GM19397 (cell line): Measurements from ENCODE around the gene CPNE5.
"Not testable (repeated sequence)": the region's sequence is repeated elsewhere in the genome, so short reads cannot be mapped to it uniquely, and the experiment has no call there.

ENCODE experiments used
- ATAC-seq: cut with Tn5 transposase; IDR thresholded peaks from one replicate; pipeline ENCODE4 v1.9.1; 2021; ENCODE audit warnings: mild to moderate bottlenecking, moderate library complexity; ENCODE audit not compliant: unreplicated experiment

CPNE5 gene

GRCh38 chr6:36817847-36818246 is 21.4 kb downstream of the CPNE5 start:
- no peak for ATAC-seq

DNA sequence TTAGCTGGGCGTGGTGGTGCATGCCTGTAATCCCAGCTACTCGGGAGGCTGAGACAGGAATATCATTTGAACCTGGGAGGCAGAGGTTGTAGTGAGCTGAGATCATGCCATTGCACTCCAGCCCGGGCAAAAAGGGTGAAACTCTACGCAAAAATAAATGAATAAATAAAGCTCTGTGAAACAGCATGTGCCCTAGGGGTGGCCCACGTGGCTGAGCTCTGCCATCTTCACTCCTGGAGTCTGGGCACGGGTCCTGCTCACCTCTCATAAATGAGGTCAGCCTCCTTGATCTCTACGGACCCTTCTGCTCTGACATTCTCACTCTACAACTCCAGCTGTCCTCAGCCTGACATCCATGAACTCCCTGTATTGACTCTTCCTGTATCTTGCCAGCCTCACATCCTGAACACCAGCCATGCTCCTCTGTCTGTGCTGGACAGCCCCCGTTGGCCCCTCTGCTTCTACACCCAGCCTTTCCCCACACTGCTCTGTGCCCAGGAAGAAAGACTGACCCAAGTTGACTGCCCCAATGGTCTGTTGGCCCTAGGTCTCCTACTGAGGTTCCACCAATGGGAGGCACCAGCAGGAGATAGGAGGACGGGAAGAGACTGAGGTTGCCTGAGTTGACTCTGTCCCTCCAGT is 21.9 kb downstream of the CPNE5 start:
- no peak for ATAC-seq

GRCh38 chr6:36815962-36816735 is 23.1 kb downstream of the CPNE5 start:
- ATAC-seq: no peak

- no peak for ATAC-seq
These were observed 25.0 kb downstream of the CPNE5 start for GRCh38 chr6:36814249-36814648.

DNA sequence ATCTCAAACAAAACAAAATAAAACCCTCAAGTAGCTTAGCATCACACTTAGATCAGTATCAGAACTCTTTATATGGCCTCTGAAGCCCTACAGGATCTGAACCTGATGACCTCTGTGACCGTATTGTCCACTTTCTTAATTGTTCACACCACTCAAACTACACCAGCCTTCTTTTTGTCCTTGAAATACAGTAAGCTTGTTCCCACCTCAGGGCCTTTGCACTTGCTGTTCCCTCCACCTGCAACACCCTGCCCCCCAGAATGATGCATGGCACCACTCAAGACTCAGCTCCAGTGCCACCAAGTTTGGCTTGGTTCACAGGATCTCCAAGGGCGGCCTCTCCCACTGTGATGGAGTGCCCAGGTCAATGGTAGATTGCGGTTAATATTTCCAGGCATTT is 25.7 kb downstream of the CPNE5 start:
- ATAC-seq: no peak

DNA sequence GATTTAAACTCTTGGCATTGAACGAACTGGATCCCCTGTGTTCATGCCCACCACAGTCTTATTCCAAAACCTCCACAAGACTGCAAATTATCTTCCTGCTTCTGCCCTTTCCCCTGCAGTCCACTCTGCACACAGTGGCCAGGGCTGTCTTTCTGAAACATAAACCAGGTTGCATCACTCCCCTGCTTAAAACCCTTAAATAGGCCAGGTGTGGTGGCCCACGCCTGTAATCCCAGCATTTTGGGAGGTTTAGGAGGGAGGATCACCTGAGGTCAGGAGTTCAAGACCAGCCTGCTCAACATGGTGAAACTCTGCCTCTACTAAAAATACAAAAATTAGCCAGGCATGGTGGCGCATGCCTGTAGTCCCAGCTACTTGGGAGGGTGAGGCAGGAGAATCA is 26.2 kb downstream of the CPNE5 start:
- not testable (repeated sequence) for ATAC-seq

DNA sequence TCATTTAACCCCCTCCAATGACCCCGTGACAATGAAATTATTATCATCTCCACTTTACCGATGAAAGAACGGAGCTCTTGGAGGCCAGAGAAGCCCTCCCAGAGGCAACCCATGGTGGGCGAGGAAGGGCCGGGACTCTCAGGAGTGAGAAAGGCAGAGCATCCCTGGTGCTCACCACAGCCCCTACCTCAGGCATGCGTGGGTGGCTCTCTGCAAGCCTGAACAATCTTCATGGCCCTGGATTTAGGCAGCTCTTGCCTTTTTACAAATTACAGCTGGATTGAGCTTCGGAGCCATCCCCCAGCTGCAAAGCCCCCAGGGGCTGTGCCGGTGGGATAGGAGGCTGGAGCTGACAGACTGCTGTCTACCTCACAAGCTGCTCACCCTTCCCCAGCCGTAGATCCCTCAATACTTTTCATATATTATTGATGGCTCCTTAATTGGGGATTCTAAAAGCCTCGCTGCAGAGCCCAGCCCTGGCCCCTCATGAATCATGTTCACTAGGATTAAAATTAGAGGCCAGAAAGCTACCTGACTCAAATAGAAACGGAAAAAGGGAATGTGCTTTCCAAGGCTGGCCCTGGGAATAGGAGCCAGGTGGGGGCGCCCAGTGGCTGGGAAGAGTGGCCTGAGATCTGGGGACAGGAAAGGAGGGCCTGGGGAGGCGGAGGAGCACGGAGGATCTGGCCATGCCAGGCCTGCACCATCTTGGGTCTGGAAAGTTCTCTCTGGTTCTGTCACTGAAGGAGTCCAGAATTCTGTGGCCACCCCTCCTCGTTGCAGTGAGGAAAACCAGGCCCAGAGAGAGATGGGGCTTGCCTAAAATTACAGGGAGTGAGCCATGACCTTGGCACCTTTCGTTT is 29.1 kb downstream of the CPNE5 start:
- no peak for ATAC-seq

DNA sequence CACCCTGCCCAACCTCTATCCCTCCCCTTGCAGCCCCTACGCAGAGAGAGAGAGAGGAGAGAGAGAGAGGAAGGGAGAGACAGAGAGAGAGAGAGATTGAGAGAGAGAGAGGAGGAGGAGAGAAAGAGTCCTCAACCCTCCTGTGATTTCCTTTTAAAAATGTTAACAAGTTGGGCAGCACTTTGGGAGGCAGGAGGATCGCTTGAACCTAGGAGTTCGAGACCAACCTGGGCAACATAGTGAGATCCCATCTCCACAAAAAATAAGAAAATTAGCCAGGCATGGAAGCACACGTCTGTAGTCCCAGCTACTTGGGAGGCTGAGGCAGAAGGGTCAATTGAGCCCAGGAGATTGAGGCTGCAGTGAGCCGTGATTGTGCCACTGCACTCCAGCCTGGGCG is 30.1 kb downstream of the CPNE5 start:
- ATAC-seq: no peak

- ATAC-seq: no peak
These were observed 30.6 kb downstream of the CPNE5 start for GRCh38 chr6:36808634-36809033.

DNA sequence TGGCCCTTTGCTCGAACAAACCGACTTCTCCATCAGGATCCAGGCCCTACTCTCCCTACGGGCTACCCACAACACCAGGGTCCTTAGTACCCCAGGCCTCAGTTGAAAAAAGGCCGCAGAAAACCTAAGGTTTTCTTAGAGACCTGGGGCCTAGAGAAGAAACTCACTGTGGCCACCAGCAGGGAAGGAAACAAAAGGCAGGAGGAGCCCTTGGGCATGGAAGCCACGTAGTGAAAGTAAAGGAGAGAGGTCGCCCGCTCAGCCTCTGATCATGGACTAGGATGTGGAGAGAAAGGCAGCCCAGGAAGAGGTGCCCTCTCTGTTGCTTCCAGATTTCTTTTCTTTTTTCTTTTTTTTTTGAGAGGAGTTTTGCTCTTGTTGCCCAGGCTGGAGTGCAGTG is 31.5 kb downstream of the CPNE5 start:
- no peak for ATAC-seq

DNA sequence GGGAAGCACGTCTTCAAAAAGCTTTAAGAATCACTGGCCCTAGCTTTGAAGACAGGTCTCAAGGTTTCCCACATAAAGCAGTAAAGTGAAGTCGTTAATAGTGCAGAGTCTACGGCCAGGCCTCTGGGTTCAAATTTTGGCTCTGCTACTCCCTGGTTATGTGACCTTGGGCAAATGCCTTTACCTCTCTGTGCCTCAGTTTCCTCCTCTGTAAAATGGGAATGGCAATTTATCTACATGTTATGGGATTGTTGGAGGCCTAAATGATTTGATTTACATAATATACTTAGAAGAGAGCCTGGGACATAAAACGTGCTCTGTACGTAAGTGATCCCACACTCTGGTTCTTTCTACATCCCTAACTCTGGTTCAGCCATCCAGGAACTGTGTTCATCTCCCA is 32.1 kb downstream of the CPNE5 start:
- ATAC-seq: no peak

DNA sequence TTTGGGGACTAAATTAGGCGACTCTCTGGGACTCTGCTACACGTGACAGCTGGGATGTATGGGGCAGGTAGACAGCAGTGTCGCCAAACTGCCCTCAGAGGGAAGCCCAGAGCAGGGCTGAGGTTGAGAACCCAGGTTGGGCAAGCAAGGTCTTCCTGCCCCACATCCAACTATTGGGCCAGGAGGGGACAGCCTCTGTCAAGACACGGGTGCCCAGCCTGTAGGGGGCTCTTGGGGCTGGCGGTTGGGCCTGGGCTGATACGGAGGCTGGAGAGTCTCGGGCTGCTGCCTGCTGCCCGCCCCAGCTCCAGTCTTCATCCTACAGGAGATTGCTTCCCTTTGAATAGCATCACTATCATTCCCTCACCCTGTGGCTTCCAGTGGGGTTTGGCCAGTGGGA is 33.3 kb downstream of the CPNE5 start:
- no peak for ATAC-seq

DNA sequence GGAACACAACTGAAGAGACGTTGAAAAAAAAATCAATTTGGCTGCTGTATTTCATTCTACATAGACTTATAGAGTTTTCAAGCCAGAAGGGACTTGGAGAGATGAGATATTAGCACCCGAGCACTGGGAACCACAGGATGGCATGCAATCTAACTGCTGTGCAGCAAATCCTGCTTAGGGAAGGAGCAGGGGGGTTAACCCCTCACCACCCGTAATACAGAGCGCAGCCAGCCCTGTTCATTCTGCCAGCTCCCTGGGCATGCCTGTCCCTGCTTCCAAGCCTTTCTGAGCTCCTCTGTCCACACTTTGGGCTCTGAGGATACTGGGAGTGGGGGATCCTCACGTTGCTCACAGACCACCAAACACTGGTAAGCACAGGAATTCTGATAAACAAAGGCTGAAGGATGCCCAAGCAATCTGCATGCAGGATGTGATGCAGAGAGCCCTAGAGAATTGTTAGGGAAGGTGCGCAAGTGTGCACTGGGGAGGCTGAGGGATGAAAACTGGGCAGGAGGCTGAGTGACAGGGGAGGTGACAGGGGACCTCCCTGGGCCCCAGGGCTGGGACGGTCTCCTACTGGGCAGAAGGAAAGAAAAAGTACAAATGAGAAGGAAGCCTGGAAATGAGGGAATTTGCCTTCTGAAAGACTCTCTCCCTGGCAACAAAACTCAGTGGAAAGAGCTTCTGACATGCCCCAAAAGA is 34.0 kb downstream of the CPNE5 start:
- ATAC-seq: no peak

- no peak for ATAC-seq
These were observed 34.7 kb downstream of the CPNE5 start for GRCh38 chr6:36804563-36804962.

DNA sequence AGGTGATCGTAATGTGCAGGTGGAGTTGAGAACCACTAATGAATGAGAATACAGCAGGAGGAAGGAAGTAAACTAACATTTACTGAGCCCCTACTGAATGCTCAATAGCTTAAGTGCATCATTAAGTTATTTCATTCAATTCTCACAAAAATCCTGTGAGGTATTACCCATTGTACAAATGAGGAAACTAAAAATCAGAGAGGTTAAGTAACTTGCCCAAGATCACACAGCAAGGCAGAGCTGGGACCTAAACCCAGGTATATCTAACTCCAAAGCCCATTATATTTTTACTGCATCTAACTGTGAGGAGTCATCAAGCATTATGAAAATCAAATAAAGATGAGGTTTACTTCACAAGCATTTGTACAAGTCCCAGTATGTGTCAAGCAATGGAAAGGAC is 35.3 kb downstream of the CPNE5 start:
- no peak for ATAC-seq

GRCh38 chr6:36803482-36803881 is 35.8 kb downstream of the CPNE5 start:
- no peak for ATAC-seq

GRCh38 chr6:36800223-36801076 is 38.8 kb downstream of the CPNE5 start:
- ATAC-seq: no peak

DNA sequence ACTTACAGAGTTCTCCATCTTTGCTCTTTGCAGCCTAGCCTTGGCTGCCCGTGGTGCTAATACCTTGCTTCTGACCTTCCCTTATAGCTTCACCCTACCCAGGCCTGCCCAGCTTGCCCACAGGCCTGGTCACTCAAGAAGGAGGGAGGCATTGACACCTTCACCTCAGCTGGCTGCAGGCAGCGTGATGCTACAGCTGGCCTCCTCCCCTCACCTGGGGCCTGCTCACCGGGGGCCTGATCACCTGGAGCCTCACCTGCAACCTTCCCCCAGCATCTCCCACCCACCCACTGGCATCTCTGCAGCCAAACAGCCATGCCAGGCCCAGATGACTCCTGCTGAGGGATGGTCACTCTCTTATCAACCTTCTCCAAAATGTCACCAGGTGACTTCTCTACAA is 40.4 kb downstream of the CPNE5 start:
- ATAC-seq: no peak

GRCh38 chr6:36797653-36798052 is 41.6 kb downstream of the CPNE5 start:
- ATAC-seq: no peak

DNA sequence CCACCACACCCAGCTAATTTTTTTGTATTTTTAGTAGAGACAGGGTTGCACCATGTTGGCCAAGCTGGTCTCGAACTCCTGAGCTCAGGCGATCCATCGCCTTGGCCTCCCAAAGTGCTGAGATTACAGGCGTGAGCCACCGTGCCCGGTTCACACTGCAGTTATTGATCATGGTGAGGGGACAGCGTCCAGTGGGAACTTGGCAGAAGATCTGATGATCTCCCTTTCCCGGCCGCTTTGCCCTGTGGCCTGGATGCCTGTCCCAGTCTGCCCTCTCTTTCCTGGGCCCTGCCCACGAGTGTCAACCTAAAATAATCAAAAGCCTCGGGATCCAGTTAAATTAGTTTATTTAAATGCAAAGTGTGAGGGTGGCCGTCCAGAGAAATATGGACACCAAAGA is 42.2 kb downstream of the CPNE5 start:
- ATAC-seq: no peak
